GM19397 (cell line): ENCODE measurements around the gene KITLG.
"Not testable (repeated sequence)": the region's sequence is repeated elsewhere in the genome, so short reads cannot be mapped to it uniquely, and the experiment has no call there.

ENCODE experiments used
- ATAC-seq: cut with Tn5 transposase; IDR thresholded peaks from one replicate; pipeline ENCODE4 v1.9.1; 2021; ENCODE audit warnings: mild to moderate bottlenecking, moderate library complexity; ENCODE audit not compliant: unreplicated experiment

Gene KITLG

DNA sequence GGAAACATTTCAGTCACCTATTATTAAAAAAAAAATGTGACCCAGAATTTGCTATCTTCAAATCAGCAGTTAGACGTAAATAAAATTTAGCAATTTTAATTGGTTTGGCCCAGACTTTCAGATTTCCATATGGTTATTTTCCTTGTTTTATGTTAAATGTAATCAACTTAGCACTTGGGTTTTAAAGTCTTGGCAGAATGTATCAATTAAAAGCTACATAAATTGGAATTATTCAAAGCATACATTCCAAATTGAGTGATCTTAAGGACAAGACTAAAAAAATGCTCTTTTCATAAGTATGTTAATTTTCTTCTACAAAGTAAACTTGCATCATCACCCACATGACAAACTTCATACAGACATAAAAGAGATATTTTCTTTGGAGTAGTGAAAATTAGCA is 3.4 kb downstream of the KITLG start:
- no peak for ATAC-seq

DNA sequence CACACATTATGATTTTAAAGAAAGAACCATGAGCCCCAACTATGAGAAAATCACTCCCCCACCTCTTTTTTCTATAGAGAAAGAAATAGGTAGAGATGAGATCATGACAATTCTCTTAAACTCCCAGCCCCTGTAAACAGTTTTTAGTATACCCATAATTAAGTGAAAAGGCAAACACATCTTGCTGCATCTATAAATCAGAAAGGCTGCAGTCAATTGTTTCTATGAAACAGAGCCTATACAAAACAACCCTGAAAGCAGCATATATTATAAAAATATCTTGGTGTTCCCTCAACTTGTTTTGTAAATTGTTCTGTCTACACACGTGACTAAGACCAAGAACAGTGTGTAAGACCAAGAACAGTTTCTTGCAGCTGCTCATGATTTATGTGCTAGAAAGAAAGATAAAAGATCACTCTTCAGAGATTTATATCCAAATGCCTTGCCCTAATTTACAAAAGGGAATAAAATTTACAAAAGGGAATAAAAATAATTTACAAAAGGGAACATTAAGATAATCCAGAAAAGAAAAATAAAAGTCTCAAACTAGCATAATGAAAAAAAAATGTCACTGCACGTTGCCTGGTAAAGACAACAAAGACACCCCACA is 4.8 kb downstream of the KITLG start:
- no peak for ATAC-seq

GRCh38 chr12:88574278-88574677 is 6.0 kb downstream of the KITLG start:
- ATAC-seq: no peak

GRCh38 chr12:88573583-88573982 is 6.7 kb downstream of the KITLG start:
- ATAC-seq: no peak

- ATAC-seq: no peak
These were observed 7.3 kb downstream of the KITLG start for GRCh38 chr12:88572781-88573549.

DNA sequence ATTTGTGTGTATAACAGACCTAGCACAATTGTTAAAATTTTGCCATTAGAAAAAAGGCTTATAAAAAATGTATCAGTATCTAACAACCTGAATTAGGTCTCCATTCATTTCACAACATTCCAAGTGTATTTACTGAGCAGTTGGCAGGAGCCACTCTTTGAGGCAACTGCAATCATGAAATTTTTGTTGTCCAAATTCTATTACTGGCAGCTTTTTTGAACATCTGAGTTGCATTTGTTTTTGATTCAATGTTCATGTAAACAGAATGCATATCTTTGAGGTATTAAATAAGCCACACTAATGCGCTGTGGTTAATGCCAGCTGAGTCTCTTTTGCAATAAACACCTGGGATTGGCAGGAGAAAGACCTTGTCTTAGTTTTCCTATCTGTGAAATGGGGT is 8.7 kb downstream of the KITLG start:
- no peak for ATAC-seq

- ATAC-seq: no peak
These were observed 10.2 kb downstream of the KITLG start for GRCh38 chr12:88570103-88570502.

- ATAC-seq: no peak
These were observed 13.8 kb downstream of the KITLG start for GRCh38 chr12:88566430-88566829.

GRCh38 chr12:88562846-88563582 is 17.3 kb downstream of the KITLG start:
- ATAC-seq: no peak

GRCh38 chr12:88562151-88562550 is 18.1 kb downstream of the KITLG start:
- ATAC-seq: no peak

DNA sequence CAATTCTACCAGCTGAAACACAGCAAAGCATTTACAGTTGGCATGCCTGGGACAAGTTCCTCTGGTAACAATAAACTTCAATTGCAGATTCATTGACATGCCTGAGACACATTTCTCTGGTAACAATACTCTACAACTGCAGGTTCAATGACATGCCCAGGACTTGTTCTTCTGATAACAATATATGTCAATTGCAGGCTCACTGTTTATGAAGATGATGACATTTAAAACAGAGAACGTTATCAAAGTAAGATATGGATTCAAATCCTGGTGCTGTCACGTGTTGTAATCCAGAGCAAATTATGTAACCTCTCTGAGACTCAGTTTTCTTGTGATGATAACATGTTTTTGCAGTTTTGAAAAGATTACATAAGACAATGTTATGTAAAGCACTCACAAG is 20.5 kb downstream of the KITLG start:
- no peak for ATAC-seq

DNA sequence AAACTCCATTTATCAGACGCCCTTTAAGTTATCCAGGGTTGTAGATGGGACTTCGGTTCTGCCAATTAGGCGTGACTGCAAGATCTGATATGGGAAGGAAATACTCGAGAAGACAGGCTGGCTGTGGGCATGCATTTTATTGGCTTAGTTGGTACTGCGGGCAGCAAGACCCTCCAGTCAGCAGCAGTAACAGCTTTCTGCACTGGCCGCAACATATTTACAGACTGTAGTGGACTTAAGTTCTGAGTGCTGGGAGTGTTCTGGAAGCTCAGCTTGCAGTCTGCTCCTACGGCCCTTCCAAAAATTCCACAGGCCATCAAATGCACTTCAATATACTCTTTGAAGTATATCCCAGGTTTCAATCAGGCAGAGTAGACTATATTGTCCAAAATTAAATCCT is 21.1 kb downstream of the KITLG start:
- ATAC-seq: no peak

DNA sequence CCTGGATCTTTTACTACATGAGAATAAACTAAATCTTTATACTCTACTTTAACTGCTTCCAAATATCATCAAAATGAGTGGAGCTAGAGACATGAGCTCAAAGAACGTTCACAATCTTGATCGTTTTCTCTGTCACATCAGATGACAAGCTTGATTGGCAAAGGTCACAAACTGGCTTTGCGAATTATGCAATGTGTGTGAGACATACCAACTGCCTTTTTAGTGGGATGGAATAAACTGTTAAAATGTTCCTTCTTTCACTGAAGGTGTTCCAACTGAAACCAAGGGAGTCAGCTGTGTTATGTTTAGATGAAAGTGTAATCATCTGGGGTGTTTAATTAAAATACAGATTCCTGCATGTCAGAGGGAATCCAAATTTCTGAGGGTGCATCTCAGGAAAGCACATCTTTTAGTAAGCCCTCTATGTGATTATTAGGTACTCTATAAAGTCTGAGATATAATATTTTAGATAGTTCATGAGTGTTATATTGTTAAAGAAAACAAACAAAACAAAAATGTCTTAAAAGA is 21.9 kb downstream of the KITLG start:
- no peak for ATAC-seq

GRCh38 chr12:88556213-88556774 is 24.0 kb downstream of the KITLG start:
- ATAC-seq: no peak

- ATAC-seq: no peak
These were observed 26.2 kb downstream of the KITLG start for GRCh38 chr12:88553941-88554658.

DNA sequence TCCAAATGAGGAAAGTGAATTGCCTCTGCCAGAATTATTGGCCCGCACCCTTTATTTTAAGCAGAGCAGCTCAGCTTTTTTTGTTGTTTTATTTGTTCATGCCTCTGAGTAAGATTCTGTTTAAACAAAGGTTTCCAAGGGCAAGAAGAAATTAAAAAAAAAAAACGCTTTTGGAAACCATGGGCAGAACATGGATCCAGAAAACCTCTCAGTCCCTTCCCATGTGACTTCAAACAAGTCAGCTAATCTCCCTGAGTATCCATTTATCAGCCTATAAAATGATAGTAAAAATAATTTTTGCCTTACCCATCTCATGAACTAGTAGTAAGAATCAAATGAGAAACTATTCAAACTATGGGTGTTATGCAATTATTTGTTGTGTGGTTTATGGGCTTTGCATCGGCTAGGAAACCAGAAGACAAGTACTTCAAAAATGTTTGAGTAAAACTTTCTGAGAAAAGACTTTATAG is 27.6 kb downstream of the KITLG start:
- ATAC-seq: no peak

DNA sequence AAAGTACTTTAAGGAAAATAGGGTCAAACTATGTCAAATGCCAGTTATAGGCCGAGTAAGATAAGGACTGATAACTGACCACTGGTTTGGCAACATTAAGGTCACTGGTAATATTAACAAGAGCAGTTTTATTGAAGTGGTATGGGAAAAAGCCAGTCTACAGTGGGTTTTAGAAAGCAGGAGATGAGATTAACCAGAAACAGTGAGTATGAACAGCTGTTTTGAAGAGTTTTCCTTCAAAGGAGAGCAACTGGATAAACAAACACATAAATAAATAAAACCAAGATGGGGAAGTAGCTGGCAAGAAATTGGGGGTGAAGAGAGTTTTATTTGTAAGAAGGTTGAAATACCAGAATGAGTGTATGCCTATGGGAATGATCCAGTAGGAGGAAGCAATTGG is 30.3 kb downstream of the KITLG start:
- no peak for ATAC-seq

- not testable (repeated sequence) for ATAC-seq
These were observed 32.3 kb downstream of the KITLG start for GRCh38 chr12:88547949-88548348.

DNA sequence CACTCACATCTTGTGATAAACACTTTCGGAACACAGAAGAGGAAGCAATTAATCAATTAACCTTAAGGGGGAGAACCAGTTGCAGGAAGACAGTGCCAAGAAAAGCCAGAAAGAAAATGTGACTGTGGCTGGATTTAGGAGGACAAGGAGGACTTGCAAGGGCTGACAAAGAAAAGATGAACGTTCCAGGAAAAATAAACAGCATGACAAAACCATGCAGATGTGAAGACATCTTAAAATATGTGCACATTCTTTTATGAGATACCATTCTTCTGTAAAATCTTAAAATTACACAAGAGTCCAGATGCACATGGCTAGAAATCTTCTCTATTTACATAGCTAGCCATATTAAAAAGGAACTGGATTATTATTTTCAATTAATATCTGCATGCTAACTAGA is 33.4 kb downstream of the KITLG start:
- no peak for ATAC-seq

DNA sequence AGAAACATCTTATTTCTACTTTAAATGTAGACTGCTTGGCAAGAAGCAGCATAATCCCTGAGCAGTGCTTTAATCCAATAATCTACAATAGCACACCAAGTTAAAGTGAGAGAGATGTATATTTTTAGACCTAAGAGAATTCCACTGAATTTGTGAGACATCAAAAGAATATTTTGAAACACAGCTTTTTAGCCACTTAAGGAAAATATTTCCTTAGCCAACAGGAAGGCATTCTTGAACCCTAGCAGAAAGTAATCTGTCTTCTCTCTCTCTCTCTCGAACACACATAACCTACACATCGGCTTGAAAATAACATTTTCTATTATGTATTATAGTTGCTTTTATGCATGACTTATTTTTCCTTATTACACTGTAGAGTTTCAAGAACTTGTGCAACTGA is 34.0 kb downstream of the KITLG start:
- no peak for ATAC-seq
